HepG2 (cell line): Measurements from ENCODE around the gene ZNF571. TPM values are rescaled to one million over a fixed set of nuclear protein-coding genes. Genes with fewer than 3 reads are reported as not detected.

ENCODE experiments used
- ATAC-seq: fragments of 200-7000 bp; cut with Tn5 transposase; 3 replicates; pipeline ENCODE4 v1.9.1; 2020; ENCODE audit warnings: mild to moderate bottlenecking, moderate library complexity
- BruUV-seq: library from RNA; stranded (reverse); fragments of 400-500 nt; replicated peaks from 2 replicates; lab custom pipeline; 2021; lab: Mats Ljungman, UMichigan
- CTCF ChIA-PET: fragments of 300-600 bp; formaldehyde crosslinking; extraction: SDS; loops from one replicate; lab custom pipeline; 2021; ENCODE audit warnings: low total read pairs, inconsistent platforms, low intra/inter-chr PET ratio; lab: Yijun Ruan, JAX
- POLR2A ChIA-PET: fragments of 350-600 bp; sonication (Branson Sonifier 250); formaldehyde crosslinking; loops from one replicate; lab custom pipeline; 2020; ENCODE audit warnings: antibody characterized with exemption, inconsistent platforms; lab: Yijun Ruan, JAX
- DNase-seq: peaks from one replicate; pipeline ENCODE4 v3.0.0-alpha.2; 2015; ENCODE audit warnings: low spot score
- FAIRE-seq: peaks from 3 replicates; lab custom pipeline; 2011; peaks lifted over from hg19 to GRCh38; lab: Jason Lieb, UNC
- H2AFZ ChIP-seq: one replicate; pipeline ENCODE4 v1.6.1; 2011; ENCODE audit warnings: low read length, inconsistent platforms
- H3K27ac ChIP-seq: fragments of 300-600 bp; 3 replicates; pipeline ENCODE4 v1.8.0; 2011; ENCODE audit warnings: mixed run types, mild to moderate bottlenecking, mixed read lengths, low read length, inconsistent platforms; ENCODE audit not compliant: insufficient read depth; ENCODE audit errors: extremely low read length
- H3K27me3 ChIP-seq, 2 experiments: fragments of 200-600 bp in 1 of 2; 2 replicates in 1 of 2; 3 replicates in 1 of 2; pipeline versions ENCODE4 v1.6.0 to v1.8.0; 2011; ENCODE audit warnings: low read length in 2 of 2, mild to moderate bottlenecking in 2 of 2, moderate library complexity in 2 of 2, inconsistent platforms in 1 of 2; ENCODE audit not compliant: insufficient read depth in 2 of 2, control insufficient read depth in 1 of 2
- H3K36me3 ChIP-seq, 2 experiments: fragments of 200-600 bp in 1 of 2; replicated peaks in 1 of 2; 2 replicates in 1 of 2; 3 replicates in 1 of 2; pipeline versions ENCODE4 v1.5.1 to v1.8.0; 2011; ENCODE audit warnings: low read length in 2 of 2, inconsistent platforms in 1 of 2; ENCODE audit not compliant: insufficient read depth in 2 of 2, control insufficient read depth in 1 of 2
- H3K4me1 ChIP-seq: 2 replicates; pipeline ENCODE4 v1.5.1; 2012; ENCODE audit warnings: low read length, inconsistent platforms; ENCODE audit not compliant: insufficient read depth
- H3K4me2 ChIP-seq: 2 replicates; pipeline ENCODE4 v1.6.0; 2011; ENCODE audit warnings: low read depth, low read length, inconsistent platforms
- H3K4me3 ChIP-seq, 3 experiments: fragments of 200-600 bp in 1 of 3; sonication (generic), shearing (Covaris generic) in 1 of 3; replicated peaks in 1 of 3; 2 replicates each; pipeline ENCODE4 v1.5.1; 2011 to 2016; ENCODE audit warnings: low read length in 3 of 3, inconsistent platforms in 2 of 3, low read depth in 2 of 3, mild to moderate bottlenecking in 2 of 3, control low read depth in 1 of 3, mixed read lengths in 1 of 3; ENCODE audit not compliant: insufficient read depth in 1 of 3
- H3K79me2 ChIP-seq: one replicate; pipeline ENCODE4 v1.6.1; 2011; ENCODE audit warnings: low read length, inconsistent platforms; ENCODE audit not compliant: insufficient read depth
- H3K9ac ChIP-seq: 2 replicates; pipeline ENCODE4 v1.6.0; 2011; ENCODE audit warnings: mild to moderate bottlenecking, low read depth, low read length, inconsistent platforms; ENCODE audit not compliant: insufficient read depth
- H3K9me3 ChIP-seq: 2 replicates; pipeline ENCODE4 v1.5.1; 2012; ENCODE audit warnings: mild to moderate bottlenecking, low read length
- H4K20me1 ChIP-seq: 2 replicates; pipeline ENCODE4 v1.6.0; 2011; ENCODE audit warnings: inconsistent platforms, mild to moderate bottlenecking, low read length, moderate library complexity; ENCODE audit not compliant: insufficient read depth
- MNT ChIP-seq: fragments of 450-650 bp; IDR thresholded peaks from 2 replicates; pipeline ENCODE4 v1.6.1; 2016
- PCBP2 ChIP-seq: fragments of 200-400 bp; formaldehyde crosslinking; optimal IDR thresholded peaks from 2 replicates; pipeline ENCODE3; 2018; ENCODE audit warnings: low read length, low read depth; ENCODE audit not compliant: poor library complexity, severe bottlenecking
- ZNF274 ChIP-seq: sonication (generic); formaldehyde crosslinking; IDR thresholded peaks from 2 replicates; pipeline ENCODE4 v1.5.1; 2020; ENCODE audit warnings: mild to moderate bottlenecking, missing genetic modification reagents
- WGBS: methylation state at CpG from one replicate; pipeline ENCODE4 v1.1.6; 2017; ENCODE audit warnings: low lambda C conversion rate; 5-methylcytosine and 5-hydroxymethylcytosine counted together
- in situ Hi-C: cut with HindIII; loops from 2 replicates; pipeline ENCODE4 v1.10.0; 2017; ENCODE audit warnings: low pct_unique_long_range_greater_than_20kb; ENCODE audit not compliant: extremely low pct_ligation_motif_present
- intact Hi-C: fragments of 100-400 bp; cut with micrococcal nuclease; formaldehyde crosslinking; loops from one replicate; pipeline ENCODE4 v1.10.0; 2022; ENCODE audit not compliant: unreplicated experiment
- polyA plus RNA-seq, 8 experiments: library from polyadenylated mRNA; depleted of rRNA in 3 of 8; stranded (reverse) in 7 of 8; unstranded in 1 of 8; fragments of >200 nt; fragmentation: Illumina TruSeq in 4 of 8; extraction: Trizol in 4 of 8; gene quantifications; 2 replicates each; pipeline versions ENCODE4 v1.2.1 to v1.2.3, GENCODE V29; 2011 to 2016; ENCODE audit warnings: low read depth in 4 of 8, missing spikeins in 1 of 8, mixed read lengths in 1 of 8; ENCODE audit not compliant: insufficient read depth in 1 of 8
- total RNA-seq, 5 experiments: library from RNA; depleted of rRNA; stranded (reverse); fragments of >200 nt; fragmentation: Illumina TruSeq; extraction: Trizol; gene quantifications; 2 replicates each; pipeline ENCODE4 v1.2.3, GENCODE V29; 2016; ENCODE audit warnings: low read depth in 1 of 5
- TF ChIP-seq, protein P1 (sequence below): sonication (generic); formaldehyde crosslinking; IDR thresholded peaks from 2 replicates; pipeline ENCODE4 v1.4.0; 2020; ENCODE audit warnings: missing genetic modification reagents

ZNF571 gene
- total and polyA plus RNA-seq, 2 of the 13 experiments (the other 11 are each of a cell fraction or from before 2014, with no cell fraction given) = 1.3 to 1.9 TPM

DNA sequence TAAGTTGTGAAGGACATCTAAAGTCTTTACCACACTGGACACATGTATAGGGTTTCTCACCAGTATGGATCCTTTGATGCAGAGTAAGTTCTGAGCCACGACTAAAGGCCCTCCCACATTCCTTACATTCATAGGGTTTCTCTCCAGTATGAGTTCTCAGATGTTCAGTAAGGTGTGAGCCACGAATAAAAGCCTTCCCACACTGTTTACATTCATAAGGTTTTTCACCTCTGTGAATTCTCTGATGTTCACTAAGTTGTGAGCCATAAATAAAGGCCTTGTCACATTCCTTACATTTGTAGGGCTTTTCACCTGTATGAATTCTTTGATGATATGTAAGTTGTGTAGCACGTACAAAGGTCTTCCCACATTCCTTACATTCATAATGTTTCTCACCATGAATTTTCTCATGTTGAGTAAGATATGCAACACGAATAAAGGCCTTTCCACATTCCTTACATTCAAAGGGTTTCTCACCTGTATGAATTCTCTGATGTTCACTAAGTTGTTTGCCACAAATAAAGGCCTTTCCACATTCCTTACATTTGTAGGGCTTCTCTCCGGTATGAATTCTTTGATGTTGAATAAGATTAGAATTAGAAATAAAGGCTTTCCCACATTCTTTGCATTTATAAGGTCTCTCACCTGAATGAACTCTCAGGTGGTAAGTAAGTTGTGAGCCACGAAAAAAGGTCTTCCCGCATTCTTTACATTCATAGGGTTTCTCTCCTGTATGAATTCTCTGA, 29.8 kb downstream of the ZNF571 start:
- Histone ChIP-seq H3K9me3 (peaks cover 91% of the 10 kb centered on the region), H3K27ac (no peak overlapping the region)
- CTCF ChIA-PET = no interaction called here

GRCh38 chr19:37563518-37563917, 31.1 kb downstream of the ZNF571 start:
- Histone ChIP-seq H3K4me1 (no peaks in the 10 kb centered on the region), H4K20me1 (no peaks in the 10 kb centered on the region), H3K9ac (no peak overlapping the region), H3K4me2 (no peak overlapping the region), H3K36me3 (0 out of 5 replicates have a peak, but pooled peaks cover 0 to 5% of the 10 kb centered on the region in 2 experiments), H3K27ac (no peak overlapping the region), H3K4me3 (no peak overlapping the region), H3K27me3 (no peaks in the 10 kb centered on the region), H3K79me2 (no peaks in the 10 kb centered on the region), H3K9me3 (peaks cover 95% of the 10 kb centered on the region), H2AFZ (no peak overlapping the region)
- TF ChIP-seq MNT (peak; percentile 96), PCBP2 (no peak)
- intact Hi-C loops (no loop called here), in situ Hi-C loops (no loop called here)
- DNase-seq (no peak), ATAC-seq (no peak), FAIRE-seq (no peak)
- POLR2A ChIA-PET = no interaction called here
- no TSS peak for BruUV-seq
- CTCF ChIA-PET = no interaction called here
- 25% methylated on average over 3 of the region's 3 CpGs for WGBS

More for the DNA sequence above, 29.8 kb downstream of the ZNF571 start:
- Histone ChIP-seq H3K4me2 (no peak overlapping the region), H3K36me3 (0 out of 5 replicates have a peak, but pooled peaks cover 0 to 5% of the 10 kb centered on the region in 2 experiments), H3K9ac (no peak overlapping the region), H4K20me1 (no peaks in the 10 kb centered on the region), H3K4me1 (no peaks in the 10 kb centered on the region), H3K79me2 (no peaks in the 10 kb centered on the region), H3K27me3 (no peaks in the 10 kb centered on the region), H2AFZ (no peak overlapping the region), H3K4me3 (no peak overlapping the region)
- 64% methylated on average over 7 of the region's 7 CpGs for WGBS
- intact Hi-C loops (no loop called here), in situ Hi-C loops (no loop called here)
- POLR2A ChIA-PET = no interaction called here
- no peak for ATAC-seq
- no peak for FAIRE-seq
- no TSS peak for BruUV-seq
- DNase-seq = no peak
- TF ChIP-seq, protein P1, sequence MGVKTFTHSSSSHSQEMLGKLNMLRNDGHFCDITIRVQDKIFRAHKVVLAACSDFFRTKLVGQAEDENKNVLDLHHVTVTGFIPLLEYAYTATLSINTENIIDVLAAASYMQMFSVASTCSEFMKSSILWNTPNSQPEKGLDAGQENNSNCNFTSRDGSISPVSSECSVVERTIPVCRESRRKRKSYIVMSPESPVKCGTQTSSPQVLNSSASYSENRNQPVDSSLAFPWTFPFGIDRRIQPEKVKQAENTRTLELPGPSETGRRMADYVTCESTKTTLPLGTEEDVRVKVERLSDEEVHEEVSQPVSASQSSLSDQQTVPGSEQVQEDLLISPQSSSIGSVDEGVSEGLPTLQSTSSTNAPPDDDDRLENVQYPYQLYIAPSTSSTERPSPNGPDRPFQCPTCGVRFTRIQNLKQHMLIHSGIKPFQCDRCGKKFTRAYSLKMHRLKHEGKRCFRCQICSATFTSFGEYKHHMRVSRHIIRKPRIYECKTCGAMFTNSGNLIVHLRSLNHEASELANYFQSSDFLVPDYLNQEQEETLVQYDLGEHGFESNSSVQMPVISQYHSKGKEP = no peak
- TF ChIP-seq ZNF274 = peak; percentile 98; the same call in 1 of the 2 replicates
